ENCODE results near the gene ERICH4.

DNA sequence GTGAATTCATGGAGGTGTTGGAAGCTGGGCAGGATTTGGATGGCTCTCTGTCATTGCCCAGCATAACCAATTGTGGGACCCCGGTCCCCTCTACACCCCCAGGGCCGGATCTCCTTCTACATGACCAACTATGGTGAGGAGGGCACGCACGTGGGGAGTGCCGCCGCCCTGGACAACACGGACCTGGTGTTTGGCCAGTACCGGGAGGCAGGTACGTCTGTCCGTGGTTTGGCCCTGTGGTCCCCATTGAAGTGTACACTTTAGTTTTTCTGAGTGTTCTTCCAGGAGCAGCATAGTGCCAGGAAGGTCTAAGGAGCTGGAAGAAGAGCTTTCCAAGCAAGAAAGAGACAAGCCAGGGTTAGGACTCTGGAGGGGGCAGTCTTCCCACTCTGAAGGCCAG, 29.0 kb upstream of the ERICH4 start:
- no peak for TF ChIP-seq JUNB (IDR thresholded peaks at IDR 0.05; ENCODE audit: unreplicated experiment)
- no peak for TF ChIP-seq EZH2 (IDR thresholded peaks at IDR 0.05; ENCODE audit: low read depth, unreplicated experiment)
- no peak for TF ChIP-seq EZH2phosphoT487 (IDR thresholded peaks at IDR 0.05; ENCODE audit: unreplicated experiment)
- TF ChIP-seq, protein P1, sequence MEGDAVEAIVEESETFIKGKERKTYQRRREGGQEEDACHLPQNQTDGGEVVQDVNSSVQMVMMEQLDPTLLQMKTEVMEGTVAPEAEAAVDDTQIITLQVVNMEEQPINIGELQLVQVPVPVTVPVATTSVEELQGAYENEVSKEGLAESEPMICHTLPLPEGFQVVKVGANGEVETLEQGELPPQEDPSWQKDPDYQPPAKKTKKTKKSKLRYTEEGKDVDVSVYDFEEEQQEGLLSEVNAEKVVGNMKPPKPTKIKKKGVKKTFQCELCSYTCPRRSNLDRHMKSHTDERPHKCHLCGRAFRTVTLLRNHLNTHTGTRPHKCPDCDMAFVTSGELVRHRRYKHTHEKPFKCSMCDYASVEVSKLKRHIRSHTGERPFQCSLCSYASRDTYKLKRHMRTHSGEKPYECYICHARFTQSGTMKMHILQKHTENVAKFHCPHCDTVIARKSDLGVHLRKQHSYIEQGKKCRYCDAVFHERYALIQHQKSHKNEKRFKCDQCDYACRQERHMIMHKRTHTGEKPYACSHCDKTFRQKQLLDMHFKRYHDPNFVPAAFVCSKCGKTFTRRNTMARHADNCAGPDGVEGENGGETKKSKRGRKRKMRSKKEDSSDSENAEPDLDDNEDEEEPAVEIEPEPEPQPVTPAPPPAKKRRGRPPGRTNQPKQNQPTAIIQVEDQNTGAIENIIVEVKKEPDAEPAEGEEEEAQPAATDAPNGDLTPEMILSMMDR (conservative IDR thresholded peaks at IDR 0.05; ENCODE audit: low read depth in 2 of 2), result no peak
- TF ChIP-seq, protein P2, sequence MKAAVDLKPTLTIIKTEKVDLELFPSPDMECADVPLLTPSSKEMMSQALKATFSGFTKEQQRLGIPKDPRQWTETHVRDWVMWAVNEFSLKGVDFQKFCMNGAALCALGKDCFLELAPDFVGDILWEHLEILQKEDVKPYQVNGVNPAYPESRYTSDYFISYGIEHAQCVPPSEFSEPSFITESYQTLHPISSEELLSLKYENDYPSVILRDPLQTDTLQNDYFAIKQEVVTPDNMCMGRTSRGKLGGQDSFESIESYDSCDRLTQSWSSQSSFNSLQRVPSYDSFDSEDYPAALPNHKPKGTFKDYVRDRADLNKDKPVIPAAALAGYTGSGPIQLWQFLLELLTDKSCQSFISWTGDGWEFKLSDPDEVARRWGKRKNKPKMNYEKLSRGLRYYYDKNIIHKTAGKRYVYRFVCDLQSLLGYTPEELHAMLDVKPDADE (IDR thresholded peaks at IDR 0.05), result no peak
- TF ChIP-seq CREB1 (CRISPR knock-in tag; IDR thresholded peaks at IDR 0.05; ENCODE audit: low read depth), result no peak
- TF ChIP-seq POLR2AphosphoS5 (IDR thresholded peaks at IDR 0.05; ENCODE audit: low read depth), result no peak

All from GM23338 (cell line).